Fibroblast of villous mesenchyme (primary cell): Measurements from ENCODE around the gene PPM1B. TPM values are rescaled to one million over a fixed set of nuclear protein-coding genes. Genes with fewer than 3 reads are reported as not detected.
A peak's percentile ranks its signal among the peaks of the same experiment; 100 is the strongest.
"Not testable (repeated sequence)": the region's sequence is repeated elsewhere in the genome, so short reads cannot be mapped to it uniquely, and the experiment has no call there.

Experiments
- DNase-seq: peaks from one replicate; pipeline ENCODE4 v3.0.0-alpha.2; 2010; ENCODE audit warnings: low read depth
- H3K4me3 ChIP-seq: 2 replicates; pipeline ENCODE4 v1.5.1; 2011; ENCODE audit warnings: low read depth, mild to moderate bottlenecking, low read length
- CTCF ChIP-seq: IDR thresholded peaks from 2 replicates; pipeline ENCODE4 v1.5.1; 2012; ENCODE audit warnings: low read depth, mild to moderate bottlenecking, low read length; ENCODE audit not compliant: insufficient read depth
- total RNA-seq: library from RNA; depleted of rRNA; stranded (reverse); fragments of >200 nt; gene quantifications from 2 replicates; pipeline ENCODE4 v1.2.3, GENCODE V29; 2012

PPM1B gene
- total RNA-seq, 1 donor: 25.9 TPM

DNA sequence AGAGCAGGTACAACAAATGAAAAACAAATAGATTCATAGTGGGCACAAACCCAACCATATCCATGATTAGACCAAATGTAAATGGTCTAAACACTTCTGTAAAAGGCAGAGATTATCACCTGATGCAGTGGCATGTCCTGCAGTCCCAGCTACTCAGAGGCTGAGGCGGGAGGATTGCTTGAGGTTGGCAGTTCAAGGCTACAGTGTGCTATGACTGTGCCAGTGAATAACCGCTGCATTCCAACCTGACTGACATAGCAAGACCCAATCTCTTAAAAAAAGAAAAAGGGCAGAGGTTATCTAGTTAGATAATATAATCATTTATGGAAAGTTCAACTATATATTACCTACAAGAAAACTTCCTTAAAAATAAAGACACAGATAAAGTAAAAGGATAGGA, 85.3 kb downstream of the PPM1B start:
- no peak overlapping the region for H3K4me3 ChIP-seq
- no peak for TF ChIP-seq CTCF
- DNase-seq: no peak

DNA sequence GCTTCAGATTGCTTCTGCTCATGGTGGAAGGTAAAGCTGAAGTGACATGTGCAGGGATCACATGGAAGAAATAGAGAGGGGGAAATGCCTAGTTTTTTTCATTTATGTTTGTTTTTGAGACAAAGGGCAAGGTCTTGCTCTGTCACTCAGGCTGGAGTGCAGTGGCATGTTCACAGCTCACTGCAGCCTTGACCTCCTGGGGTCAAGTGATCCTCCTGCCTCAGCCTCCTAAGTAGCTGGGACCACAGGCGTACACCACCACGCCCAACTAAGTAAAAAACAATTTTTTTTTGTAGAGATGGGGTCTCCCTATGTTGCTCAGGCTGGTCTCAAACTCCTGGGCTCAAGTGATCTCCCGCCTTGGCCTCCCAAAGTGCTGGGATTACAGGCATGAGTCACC, 87.0 kb downstream of the PPM1B start:
- H3K4me3 ChIP-seq, DNase-seq: not testable (repeated sequence)

DNA sequence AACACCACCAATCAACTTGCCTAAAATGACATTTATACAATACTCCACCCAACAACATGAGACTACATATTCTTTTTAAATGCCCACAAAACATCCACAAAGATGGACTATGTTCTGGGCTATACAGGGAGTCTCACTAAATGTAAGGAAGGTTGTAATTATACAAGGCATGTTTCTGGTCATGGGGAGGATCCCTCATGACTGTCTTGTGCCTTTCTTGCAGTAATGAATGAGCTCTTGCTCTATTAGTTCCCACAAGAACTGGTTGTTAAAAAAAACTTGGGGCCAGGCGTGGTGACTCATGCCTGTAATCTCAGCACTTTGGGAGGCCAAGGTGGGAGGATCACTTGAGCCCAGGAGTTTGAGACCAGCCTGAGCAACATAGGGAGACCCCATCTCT, 89.1 kb downstream of the PPM1B start:
- DNase-seq, H3K4me3 ChIP-seq: not testable (repeated sequence)

GRCh38 chr2:44267269-44267795, 98.7 kb downstream of the PPM1B start:
- no peak overlapping the region for H3K4me3 ChIP-seq
- TF ChIP-seq CTCF: no peak
- no peak for DNase-seq

GRCh38 chr2:44267796-44268648, 99.3 kb downstream of the PPM1B start:
- no peak for TF ChIP-seq CTCF
- no peak overlapping the region for H3K4me3 ChIP-seq
- peak; percentile 35 for DNase-seq

- no peak overlapping the region for H3K4me3 ChIP-seq
- TF ChIP-seq CTCF: no peak
- no peak for DNase-seq
Measured at GRCh38 chr2:44269831-44270230, 101.2 kb downstream of the PPM1B start.

GRCh38 chr2:44271296-44271695, 102.6 kb downstream of the PPM1B start:
- TF ChIP-seq CTCF: no peak
- H3K4me3 ChIP-seq: no peak overlapping the region
- no peak for DNase-seq

DNA sequence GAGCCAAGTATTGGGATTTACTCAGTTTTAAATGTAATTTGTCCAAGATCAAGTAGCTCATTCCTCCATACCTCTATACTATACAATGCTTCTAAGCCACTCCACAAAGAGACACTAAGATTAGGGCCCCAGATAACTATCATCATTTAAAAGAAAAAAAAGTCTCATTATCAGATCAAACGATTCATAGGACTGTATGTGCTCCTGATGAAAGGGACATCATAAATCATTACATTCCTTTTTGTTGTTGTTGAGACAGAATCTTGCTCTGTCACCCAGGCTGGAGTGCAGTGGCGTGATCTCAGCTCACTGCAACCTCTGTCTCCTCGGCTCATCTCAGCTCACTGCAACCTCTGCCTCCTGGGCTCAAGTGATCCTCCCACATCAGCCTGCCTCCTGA, 104.4 kb downstream of the PPM1B start:
- DNase-seq: no peak
- TF ChIP-seq CTCF: no peak
- no peak overlapping the region for H3K4me3 ChIP-seq
